ENCODE data around the gene MMS22L. TPM values are rescaled to one million over a fixed set of nuclear protein-coding genes. Genes with fewer than 3 reads are reported as not detected.

The MMS22L gene
- total RNA-seq, 1 experiment from 2014 or later = 28.2 TPM

DNA sequence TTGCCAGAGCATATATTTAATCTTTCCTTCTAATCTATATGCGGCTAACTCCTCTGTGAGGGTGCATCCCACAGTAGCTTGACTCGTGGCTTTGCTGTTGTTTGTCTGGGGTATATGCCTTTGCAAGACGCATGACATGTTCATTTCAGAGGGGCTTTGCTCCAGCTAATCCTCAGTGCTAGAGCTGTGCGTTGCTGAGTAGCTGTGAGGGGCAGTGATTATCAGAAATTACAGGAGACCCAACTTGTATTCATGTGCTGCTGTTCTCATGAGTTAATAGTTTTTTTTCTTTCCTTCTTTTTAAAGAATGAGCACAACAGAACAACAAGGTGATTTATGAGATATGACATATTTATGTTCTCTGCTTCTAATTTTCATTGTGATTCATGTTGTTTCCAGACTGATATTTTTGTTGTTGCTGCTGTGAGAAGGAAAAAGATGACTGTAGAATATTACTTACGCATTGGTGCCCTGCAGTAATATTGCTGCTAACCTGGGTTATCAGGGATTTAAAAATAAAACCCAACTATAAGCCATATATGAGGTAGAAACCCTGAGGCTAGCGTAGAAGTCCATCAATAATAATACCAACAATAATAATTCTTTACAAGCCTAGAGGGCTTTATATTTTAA is 190.2 kb downstream of the MMS22L start:
- no peak for DNase-seq (ENCODE audit: low spot score)

Measured in A172 (cell line).